ENCODE measurements around the gene GIPC3. TPM values are rescaled to one million over a fixed set of nuclear protein-coding genes. Genes with fewer than 3 reads are reported as not detected.

Gene GIPC3
- total RNA-seq, 1 experiment from 2014 or later = not detected

GRCh38 chr19:3551792-3552095 lies 33.5 kb upstream of the GIPC3 start:
- BruUV-seq (replicated peaks) = no TSS peak
- peaks cover 8% of the 10 kb centered on the region for H3K4me1 Mint-ChIP-seq (ENCODE audit: insufficient read depth, unreplicated experiment)
- POLR2A ChIA-PET = no interaction called here
- TF ChIP-seq CTCF (IDR thresholded peaks at IDR 0.05; ENCODE audit: unreplicated experiment) = no peak
- CTCF ChIA-PET = no interaction called here
- no peaks in the 10 kb centered on the region for H3K9me3 Mint-ChIP-seq (ENCODE audit: unreplicated experiment)
- DNase-seq (ENCODE audit: unreplicated experiment) = no peak
- H3K4me3 Mint-ChIP-seq (ENCODE audit: unreplicated experiment) = no peak overlapping the region
- H3K36me3 Mint-ChIP-seq (ENCODE audit: insufficient read depth, unreplicated experiment) = peaks cover 48% of the 10 kb centered on the region
- intact Hi-C loops (cut with micrococcal nuclease) = loop anchor here (10.0 kb wide), 1 partner anchor 153 kb away; the partner anchor contains the start of genes PIP5K1C and TJP3
- no peak overlapping the region for H3K27ac Mint-ChIP-seq (ENCODE audit: low read depth, unreplicated experiment)
- no peaks in the 10 kb centered on the region for H3K27me3 Mint-ChIP-seq (ENCODE audit: insufficient read depth, unreplicated experiment)

- Mint-ChIP-seq H3K4me1 (ENCODE audit: insufficient read depth, unreplicated experiment) (peaks cover 10% of the 10 kb centered on the region), H3K9me3 (ENCODE audit: unreplicated experiment) (no peaks in the 10 kb centered on the region), H3K27ac (ENCODE audit: low read depth, unreplicated experiment) (no peak overlapping the region), H3K36me3 (ENCODE audit: insufficient read depth, unreplicated experiment) (peaks cover 31% of the 10 kb centered on the region), H3K4me3 (ENCODE audit: unreplicated experiment) (no peak overlapping the region), H3K27me3 (ENCODE audit: insufficient read depth, unreplicated experiment) (no peaks in the 10 kb centered on the region)
- TF ChIP-seq CTCF (IDR thresholded peaks at IDR 0.05; ENCODE audit: unreplicated experiment) = no peak
- DNase-seq (ENCODE audit: unreplicated experiment) = no peak
- intact Hi-C loops (cut with micrococcal nuclease) = loop anchor here (10.0 kb wide), 1 partner anchor 150 kb away; the partner anchor contains the start of genes PIP5K1C and TJP3
- POLR2A ChIA-PET = interaction anchor here (0.9 kb wide), 1 partner anchor 20 kb away, joined by 3 read pairs; no protein-coding TSS in a partner anchor
- CTCF ChIA-PET = interaction anchor here (0.5 to 1.8 kb wide), 4 partner anchors 10 to 1351 kb away, joined by 3 to 16 read pairs (median 3); no protein-coding TSS in a partner anchor
- BruUV-seq (replicated peaks) = TSS peak; percentile 42
Measured at GRCh38 chr19:3554254-3555083, 30.8 kb upstream of the GIPC3 start.

- Mint-ChIP-seq H3K27ac (ENCODE audit: low read depth, unreplicated experiment) (peak overlapping the region; percentile 89), H3K36me3 (ENCODE audit: insufficient read depth, unreplicated experiment) (peaks cover 27% of the 10 kb centered on the region), H3K27me3 (ENCODE audit: insufficient read depth, unreplicated experiment) (no peaks in the 10 kb centered on the region), H3K4me1 (ENCODE audit: insufficient read depth, unreplicated experiment) (peaks cover 10% of the 10 kb centered on the region), H3K4me3 (ENCODE audit: unreplicated experiment) (peak overlapping the region; percentile 99), H3K9me3 (ENCODE audit: unreplicated experiment) (no peaks in the 10 kb centered on the region)
- ChIA-PET POLR2A (interaction anchor here (0.6 to 2.4 kb wide), 9 partner anchors 9 to 71 kb away, joined by 3 to 18 read pairs (median 4); partner anchors contain the start of genes DOHH and HMG20B), CTCF (interaction anchor here (0.6 to 4.6 kb wide), 9 partner anchors 10 to 790 kb away, joined by 3 to 22 read pairs (median 4); partner anchors contain the start of gene TEKTIP1)
- intact Hi-C loops (cut with micrococcal nuclease) = loop anchor here (10.0 kb wide), 1 partner anchor 149 kb away; the partner anchor contains the start of genes PIP5K1C and TJP3
- no peak for TF ChIP-seq CTCF (IDR thresholded peaks at IDR 0.05; ENCODE audit: unreplicated experiment)
- no TSS peak for BruUV-seq (replicated peaks)
- DNase-seq (ENCODE audit: unreplicated experiment) = no peak
Measured at GRCh38 chr19:3555653-3556422, 29.4 kb upstream of the GIPC3 start.

Measured in MCF 10A (cell line).